Fibroblast of gingiva (primary cell): Measurements from ENCODE around the gene NACAD.

Experiments used
- DNase-seq: peaks from one replicate; pipeline ENCODE4 v3.0.0-alpha.2; 2011; ENCODE audit warnings: low read depth

The NACAD gene

DNA sequence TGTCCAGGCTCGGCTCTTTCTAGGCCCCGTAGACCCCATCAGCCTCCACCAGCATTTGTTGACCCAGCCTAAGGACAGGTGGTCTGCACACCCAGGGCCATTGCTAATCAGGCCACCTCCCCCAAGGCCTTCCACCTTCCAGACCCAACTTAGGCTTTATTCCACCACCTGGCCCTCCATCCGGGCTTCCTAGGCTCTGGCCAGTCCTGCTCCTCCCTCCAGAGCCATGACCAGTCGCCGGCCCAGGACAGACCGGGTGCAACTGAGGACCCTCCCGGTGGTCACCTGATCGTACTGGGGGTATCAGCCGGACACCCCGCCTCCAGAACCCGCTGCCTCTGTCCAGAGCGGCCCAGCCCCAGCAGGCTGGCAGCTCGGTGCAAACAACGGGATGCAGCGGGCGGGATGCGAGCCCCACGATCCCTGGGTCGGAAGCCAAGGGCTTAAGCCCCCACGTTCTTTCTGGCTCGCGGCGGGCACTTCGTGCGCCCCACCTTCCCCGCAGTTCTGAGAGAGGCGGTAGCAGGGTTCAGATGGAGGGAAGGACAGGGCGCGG lies 545 bp downstream of the NACAD start:
- no peak for DNase-seq

DNA sequence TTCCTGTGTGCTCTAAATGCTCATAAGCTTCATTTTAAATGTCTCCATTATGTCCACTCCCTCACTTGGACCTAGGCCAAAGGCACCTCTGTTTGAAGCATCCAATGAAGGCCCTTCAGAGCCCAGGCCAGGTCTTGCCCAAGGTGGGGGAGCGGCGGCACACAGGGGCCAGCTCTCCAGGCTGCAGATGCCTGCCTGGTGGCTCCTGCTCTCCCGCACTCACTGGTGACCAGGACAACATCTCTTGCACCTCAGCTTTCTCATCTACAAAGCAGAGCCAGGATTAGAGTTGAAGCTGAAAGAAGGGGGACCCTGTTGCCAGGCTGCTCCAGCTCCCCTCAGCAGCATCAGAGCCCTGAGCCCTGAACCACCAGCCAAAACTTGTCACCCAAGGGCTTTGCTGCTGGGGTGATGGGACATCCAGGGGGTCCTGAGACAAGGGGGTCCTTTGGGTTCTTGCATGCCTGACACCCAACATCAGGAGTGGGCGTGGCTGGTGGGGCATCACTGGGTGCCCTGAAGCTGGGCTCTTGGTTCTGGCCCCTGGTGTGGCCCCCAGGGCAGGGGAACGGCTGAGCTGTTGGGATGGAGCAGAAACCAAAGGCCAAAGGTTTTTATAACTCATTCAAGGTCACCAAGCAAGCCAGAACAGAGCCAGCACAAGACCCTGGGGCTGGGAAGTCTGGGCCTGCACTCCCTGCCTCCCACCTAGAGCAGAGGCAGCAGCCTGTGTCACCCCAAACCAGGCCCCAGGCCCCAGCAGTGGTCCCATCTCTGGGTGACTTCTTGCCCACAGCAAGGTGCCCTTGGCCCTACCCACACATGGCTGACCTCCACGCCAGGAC lies 1.2 kb downstream of the NACAD start:
- no peak for DNase-seq

DNA sequence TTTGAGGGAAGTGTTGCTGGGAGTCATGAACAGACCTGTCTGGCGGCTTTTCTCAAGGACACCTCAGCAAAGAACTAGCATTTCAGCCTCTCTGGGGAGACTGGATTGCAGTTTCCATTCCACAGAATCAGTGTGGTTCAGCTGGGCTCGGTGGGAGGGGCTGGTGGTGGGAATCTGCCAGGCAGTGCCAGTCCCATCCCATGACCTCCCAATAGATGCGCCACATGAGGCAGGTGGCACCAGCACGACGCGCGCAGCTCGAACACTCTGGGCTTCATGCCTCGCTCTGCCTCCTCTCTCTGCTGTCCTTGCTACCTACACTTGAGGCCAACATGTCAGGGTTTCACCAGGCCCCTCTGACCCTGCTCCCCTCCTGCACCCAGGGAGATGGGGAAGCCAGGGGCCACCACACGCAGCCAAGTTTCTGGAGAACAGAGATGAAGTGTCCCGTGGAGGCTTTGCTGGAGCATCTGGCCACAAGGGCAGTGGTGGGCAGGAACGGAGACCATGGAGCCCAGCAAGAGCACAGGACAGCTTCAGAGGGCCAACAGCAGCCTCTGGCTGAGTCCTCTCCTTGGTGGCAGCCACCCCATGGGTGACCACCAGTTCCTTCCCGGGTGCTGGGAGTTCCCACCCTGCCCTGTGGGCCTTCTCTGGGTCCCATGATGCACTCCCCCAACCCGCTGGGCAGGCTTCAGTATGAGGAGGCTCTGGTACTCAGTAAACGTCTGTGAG lies 2.3 kb downstream of the NACAD start:
- DNase-seq = no peak

DNA sequence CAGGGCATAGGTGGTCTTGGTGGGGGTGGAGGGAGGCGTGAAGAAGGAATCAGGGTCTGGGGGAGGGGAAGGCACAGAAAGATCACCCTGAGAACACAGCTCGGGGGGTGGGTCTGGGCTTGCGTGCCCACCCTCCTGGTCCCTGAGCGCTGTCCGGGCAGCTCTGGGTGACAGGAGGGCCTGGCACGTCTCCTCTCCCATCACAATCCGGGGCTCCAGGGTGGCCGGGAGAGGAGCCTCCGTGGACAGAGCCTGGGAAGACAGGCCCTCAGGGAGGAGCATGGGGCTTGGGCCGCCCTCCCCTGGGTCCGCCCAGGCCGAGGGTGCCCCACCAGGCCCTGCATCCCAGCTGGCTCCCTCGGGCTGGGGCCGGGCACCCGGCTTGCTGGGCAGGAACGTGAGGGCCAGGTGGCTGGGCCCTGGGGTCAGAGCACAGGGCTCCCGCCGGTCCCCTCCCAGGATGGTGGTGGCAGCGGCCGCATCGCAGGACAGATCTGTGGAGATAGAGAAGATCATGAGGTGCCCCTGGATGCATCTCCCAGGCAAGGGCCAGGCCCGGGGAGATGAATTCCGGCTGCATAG lies 3.1 kb downstream of the NACAD start:
- DNase-seq = no peak

DNA sequence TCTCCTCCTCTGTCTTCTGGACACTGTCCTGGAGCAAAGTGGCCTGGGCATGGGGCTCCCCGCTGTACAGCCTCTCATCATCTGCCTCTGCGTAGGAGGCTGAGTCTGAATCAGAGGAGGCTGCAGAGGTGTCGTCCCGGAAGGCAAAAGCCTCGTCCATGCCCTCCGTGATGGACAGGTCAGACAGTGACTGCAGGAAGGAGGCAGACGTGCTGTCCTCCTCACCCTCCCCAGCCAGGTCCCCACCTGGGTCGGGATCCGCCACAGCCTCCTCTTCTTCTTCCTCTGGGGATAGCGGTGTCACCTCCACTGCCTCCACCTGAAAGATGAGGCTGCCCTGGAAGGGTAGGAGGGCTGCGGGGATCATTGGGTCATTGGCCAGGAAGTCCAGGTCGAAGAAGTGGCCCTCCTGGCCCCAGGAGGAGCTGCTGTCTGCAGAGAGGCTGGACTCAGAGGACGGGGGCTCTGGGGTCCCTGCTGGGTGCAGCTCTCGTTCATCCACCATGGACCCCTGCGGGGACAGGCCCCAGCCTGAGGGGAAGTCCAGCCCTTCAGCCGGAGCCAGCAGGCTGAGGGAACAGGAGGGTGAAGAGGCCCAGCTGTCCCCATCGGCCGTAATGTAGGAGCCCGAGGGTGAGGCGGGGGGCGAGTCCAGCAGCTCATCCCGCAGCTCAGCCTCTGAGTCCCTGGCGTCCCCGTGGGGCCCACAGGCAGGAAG lies 3.7 kb downstream of the NACAD start:
- DNase-seq = no peak

DNA sequence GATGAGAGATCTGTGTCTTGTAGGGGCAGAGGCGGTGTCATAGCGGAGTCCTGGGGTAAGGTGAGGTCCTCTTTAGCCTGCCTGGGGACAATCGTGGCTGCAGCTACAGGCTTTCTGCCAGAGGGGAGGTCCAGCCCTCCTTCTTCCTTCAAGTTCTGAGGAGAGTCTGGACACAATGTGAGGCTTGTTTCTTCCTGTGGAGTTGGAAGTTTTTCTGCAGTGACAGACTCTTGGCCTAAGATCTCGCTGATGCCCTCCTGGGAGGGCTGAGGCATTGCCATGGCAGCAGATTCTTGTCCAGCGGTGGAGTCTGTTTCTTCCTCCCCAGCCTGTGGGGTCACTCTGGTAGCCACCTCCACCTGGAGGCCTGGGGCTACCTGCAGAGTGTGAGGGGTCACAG lies 4.4 kb downstream of the NACAD start:
- DNase-seq = no peak

DNA sequence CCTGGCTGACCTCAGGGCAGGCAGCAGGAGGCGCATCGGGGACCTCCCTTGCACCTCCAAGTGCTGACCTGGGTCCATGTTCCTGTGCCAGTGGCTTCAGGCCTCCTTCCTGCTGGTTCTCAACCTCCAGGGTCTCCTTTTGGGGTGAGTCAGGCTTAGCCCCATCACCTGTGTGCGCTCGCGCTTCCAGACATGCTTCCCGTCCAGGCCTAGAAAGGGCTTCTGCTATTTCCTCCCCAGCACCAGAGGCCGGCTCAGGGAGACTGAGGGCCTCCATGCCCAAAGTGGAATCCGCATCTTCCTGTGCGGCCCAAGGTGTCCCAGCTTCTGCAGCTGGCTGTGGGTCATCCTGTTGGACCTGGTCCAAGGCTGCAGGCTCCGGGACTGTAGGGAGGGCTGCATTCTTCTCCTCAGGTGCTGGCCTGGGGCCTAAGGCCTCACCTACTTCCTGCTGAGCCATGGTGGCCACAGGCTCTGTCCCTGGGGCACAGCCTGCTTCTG lies 5.9 kb downstream of the NACAD start:
- no peak for DNase-seq

DNA sequence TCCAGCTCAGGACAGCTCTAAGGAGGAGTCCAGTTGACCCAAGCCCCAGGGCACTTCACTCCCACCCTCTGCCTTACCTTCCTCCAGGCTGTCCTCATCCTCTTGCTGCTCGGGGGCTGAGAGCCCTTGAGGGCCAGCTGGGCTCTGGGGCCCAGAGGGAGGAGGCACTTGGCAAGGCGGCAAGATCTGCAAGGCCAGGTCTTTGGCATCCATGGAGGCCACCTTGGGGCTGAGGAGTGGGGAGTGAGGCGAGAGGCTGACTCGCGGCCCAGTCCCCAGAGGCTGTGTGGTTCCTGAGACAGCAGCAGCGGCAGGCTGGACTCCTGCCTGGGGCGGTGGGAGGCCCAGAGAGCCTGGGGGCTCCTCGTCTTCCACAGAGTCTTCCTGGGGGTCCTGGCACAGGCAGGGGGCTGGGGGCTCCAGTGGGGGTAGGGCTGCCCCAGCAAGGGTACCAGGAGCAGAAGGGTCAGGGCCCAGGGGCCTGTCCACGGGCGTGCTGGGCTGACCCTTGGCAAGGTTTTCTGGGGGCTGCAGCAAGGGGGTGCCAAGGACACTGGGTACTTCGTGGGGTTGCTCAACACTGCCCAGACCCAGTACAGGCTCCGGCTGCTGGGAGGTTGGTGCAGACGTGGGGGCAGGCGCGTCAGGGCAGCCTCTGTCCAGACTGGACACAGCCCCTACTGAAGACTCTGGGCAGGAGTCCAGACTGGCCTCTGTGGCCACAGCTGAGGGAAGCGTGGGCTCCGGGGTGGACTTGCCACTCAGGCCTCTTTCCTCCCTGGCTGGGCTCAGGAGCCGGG lies 6.5 kb downstream of the NACAD start:
- DNase-seq = no peak

DNA sequence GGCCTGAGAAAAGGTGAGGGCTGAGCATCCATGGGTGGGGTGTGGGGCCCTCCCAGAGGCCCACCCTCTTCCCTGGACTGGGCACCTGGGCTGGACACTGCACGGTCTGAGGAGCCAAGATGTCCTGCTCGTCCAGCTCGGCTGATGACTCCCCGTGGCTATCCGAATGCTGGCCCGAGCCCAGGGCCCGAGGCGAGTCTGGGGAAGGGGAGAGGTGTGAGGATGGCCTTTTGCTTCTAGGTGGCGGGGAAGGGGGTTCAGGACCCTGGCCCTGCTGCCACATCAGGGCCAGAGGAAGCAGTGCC lies 7.1 kb downstream of the NACAD start:
- no peak for DNase-seq

DNA sequence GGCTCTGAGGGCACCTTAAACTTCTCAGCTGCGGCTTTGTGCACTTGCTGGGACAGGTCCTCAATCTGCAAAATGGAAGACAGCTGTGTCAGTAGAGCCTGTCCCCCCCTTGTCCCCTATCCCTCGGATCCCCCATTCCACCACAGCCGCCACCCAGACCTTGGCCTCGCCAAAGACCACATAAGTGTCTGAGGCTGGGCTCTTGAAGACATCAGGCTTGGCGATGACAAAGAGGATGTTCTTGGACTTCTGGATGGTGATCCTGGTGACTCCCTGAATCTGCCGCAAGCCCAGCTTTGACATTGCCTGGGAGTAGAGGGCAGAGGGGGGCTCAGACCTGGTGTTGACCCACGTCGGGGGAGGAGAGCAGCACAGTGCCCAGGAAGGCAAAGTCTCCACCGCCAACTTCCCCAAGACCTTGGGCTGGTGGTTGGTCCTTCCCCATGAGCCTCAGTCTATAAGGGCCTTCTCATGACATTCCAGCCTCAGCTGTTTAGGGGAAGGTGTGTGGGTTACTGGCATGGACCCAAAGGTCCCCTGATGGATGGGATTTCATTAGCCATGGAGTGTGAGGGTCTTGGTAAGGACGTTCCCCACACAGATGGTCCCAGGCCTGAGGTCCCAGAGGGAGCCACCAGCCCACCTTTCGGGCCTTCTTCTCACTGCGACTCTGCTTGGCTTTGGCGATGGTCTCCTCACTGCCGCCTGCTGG lies 7.7 kb downstream of the NACAD start:
- no peak for DNase-seq

DNA sequence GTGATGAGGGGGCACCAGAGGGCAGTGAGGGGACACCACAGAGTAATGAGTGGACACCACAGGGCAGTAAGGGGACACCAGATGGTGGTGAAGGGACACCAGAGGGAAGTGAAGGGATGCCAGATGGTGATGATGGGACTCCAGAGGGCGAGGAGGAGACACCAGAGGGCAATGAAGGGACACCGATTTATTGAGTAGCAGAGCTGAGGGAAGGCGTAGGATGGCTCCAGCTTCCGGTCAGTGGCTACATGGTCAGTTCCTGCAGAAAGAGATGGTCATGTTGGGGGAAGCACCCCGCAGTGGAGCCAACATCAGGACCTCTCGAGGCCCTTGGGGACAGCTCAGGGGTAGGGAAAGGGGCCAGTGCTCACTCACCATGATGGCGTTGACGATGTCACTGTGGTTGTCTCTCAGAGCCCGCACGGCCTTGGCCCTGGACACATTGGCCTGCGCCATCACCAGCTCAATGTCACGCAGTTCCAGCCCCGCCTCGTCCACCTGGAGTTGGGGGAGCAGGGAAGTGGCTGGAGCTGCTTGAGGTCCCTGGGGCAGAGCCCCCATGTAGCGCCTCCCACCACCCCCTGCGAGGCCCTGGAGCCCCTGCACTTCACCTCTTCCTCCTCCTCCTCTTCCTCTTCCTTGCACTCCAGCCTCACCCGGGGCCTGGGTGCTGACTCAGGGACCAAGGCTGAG lies 8.4 kb downstream of the NACAD start:
- DNase-seq = no peak

DNA sequence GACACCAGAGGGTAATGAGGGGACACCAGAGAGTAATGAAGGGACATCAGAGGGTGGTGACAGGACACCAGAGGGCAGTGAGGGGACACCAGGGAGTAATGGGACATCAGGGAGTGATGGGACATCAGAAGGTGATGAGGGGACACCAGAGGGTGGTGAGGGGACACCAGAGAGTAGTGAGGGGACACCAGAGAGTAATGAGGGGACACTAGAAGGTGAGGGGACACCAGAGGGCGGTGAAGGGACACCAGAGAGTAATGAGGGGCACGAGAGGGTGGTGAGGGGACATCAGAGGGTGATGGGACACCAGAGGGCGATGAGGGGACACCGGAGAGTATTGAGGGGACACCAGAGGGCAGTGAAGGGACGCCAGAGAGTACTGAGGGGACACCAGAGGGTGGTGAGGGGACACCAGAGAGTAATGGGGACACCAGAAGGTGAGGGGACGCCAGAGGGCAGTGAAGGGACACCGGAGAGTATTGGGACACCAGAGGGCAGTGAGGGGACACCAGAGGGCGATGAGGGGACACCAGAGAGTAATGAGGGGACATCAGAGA lies 10.6 kb downstream of the NACAD start:
- DNase-seq = no peak

DNA sequence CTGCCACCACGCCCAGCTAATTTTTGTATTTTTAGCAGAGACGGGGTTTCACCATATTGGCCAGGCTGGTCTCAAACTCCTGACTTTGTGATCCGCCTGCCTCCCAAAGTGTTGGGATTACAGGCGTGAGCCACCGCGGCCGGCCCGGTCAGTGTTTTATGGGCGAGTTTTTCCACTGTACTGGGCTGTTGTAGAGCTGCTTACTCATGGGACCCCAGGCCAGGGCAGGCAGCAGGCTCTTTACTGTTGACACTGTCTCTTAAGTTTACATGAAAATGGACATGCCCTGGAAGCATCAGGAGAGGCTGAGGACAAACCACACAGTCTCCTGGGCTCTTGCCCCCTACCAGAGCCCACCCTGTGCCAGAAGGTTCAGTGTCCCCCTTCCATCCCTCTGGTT lies 11.2 kb downstream of the NACAD start:
- no peak for DNase-seq

DNA sequence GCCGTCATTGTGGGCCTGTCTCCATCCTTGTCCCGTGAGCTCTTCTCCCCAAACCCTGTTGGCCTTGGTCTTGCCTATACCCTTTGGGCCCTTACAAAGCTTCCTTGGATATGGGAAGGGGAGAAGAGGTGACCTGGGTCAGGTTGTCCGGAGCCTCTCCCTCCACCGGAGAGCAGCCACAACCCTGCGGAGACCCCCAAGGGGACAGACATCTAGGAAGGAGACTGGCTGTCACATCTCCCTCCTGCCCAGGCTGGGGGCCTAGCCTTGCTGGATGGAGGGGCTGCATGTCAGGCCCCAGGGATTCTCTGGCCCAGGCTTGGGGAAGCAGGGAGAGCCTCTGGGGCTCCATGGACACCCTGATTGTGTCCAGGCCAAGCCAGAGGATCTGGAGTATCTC lies 11.8 kb downstream of the NACAD start:
- no peak for DNase-seq

DNA sequence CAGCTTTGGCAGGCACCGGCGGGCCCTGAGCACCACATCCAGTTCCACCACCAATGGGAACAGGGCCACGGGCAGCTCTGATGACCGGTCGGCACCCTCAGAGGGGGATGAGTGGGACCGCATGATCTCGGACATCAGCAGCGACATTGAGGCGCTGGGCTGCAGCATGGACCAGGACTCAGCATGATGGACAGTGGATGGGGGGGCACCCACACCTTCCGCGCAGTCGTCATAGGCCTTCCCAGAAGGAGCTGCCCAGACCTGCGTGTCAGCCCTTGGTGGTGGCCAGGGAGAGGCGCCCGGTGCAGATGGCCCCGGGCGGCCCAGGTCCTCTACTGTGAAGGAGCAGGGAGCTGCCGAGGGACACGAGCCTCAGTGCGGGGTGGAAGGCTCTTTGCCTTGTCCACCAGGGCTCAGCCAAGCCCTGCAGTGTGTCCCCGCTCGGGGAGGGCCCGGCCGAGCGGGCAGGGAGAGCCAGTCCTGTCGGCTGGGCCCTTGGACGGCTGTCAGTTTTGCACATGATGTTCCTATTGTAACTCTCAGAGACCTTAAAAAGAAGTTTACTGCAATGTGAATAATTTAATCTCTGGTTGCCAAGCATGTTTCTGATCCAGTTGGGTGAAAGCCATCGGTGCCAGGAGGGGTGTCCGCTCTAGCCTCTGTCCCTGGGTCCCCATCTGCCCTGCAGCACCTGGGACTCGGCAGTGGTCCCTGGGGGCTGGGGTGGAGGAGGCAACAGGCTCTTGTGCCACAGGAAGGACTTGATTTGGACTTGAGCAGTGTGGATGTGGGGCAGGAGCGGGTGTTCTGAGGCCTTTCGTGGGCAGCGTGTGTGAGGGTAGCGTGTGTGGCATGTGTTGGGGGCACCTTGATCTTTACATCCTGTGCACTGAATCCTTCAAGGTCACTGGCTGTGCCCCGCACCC lies 12.6 kb downstream of the NACAD start:
- DNase-seq = no peak

DNA sequence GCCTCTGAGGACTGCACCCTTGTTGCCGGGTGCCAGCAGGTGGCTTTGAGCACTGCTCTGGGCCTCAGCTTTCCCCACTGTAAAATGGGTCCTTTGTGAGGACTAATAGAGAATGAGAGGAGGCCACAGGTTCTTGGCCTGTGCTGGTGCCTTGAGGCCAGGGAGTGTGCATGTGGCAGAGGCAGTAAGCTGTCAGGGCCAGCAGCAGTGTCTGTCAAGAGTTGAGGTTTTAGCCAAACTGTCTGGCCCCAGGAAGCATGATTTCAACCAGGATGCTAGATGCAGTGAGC lies 13.5 kb downstream of the NACAD start:
- no peak for DNase-seq

DNA sequence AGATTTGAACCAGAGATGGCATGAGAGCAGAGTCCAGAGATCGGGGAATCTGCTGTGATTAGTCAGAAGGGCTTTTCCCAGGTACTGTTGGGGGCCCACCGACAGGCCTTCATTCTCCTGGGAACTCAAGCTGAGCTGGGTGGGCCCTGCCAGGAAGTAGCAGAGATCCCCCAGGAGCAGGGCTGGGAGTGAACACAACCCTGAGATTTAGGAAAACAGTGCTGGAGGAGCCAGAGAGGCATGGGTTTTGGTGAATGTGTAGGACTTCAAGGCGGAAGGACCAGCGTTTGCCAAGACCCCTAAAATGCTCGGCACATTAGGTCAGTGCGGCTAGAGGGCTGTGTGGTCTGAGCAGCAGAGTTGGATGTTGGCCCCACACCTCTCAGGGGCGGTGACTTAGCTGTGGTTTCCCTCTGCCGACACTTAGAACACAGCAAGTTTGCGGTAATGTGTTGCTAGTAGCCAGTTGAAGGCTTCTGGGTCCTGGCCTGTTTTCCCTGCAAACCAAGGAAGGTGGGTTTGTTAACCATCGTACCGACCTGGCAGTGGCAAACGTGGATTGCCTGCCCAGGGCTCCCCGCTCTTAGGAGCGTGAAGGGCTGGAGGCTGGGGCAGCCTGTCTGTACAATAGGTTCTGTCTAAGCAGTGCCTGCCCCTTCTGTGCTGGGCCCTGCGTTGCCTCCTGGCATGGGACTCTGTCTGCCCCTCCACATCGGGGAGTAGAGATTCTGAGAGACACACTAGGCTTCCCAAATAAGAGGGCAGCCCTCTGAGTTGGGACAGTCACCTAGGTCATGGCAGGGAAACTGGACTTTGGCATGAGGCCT lies 14.0 kb downstream of the NACAD start:
- no peak for DNase-seq
